Left kidney (tissue), 2 donors: ENCODE data around the gene GAB1. TPM values are rescaled to one million over a fixed set of nuclear protein-coding genes. Genes with fewer than 3 reads are reported as not detected.

Source experiments
- DNase-seq: peaks from one replicate; pipeline ENCODE4 v3.0.0-alpha.2; 2013
- polyA plus RNA-seq: library from polyadenylated mRNA; unstranded; fragments of 120-200 nt; gene quantifications from one replicate; pipeline ENCODE4 v1.2.1, GENCODE V29; 2013; ENCODE audit not compliant: insufficient read length

Gene GAB1
- polyA plus RNA-seq, 1 donor: 62.9 TPM

GRCh38 chr4:143358419-143358818 lies 21.7 kb downstream of the GAB1 start:
- DNase-seq: no peak

- no peak for DNase-seq
These were observed 22.4 kb downstream of the GAB1 start for GRCh38 chr4:143358923-143359643.

GRCh38 chr4:143359644-143360193 lies 23.0 kb downstream of the GAB1 start:
- DNase-seq: no peak

- DNase-seq: no peak
These were observed 24.4 kb downstream of the GAB1 start for GRCh38 chr4:143360838-143361625.

- no peak for DNase-seq
These were observed 25.8 kb downstream of the GAB1 start for GRCh38 chr4:143362349-143363046.

- no peak for DNase-seq
These were observed 26.7 kb downstream of the GAB1 start for GRCh38 chr4:143363332-143363731.

GRCh38 chr4:143364063-143364462 lies 27.4 kb downstream of the GAB1 start:
- DNase-seq: no peak

GRCh38 chr4:143367863-143368262 lies 31.2 kb downstream of the GAB1 start:
- DNase-seq: no peak

GRCh38 chr4:143369552-143369951 lies 32.9 kb downstream of the GAB1 start:
- no peak for DNase-seq

GRCh38 chr4:143372093-143372915 lies 35.6 kb downstream of the GAB1 start:
- no peak for DNase-seq

GRCh38 chr4:143374255-143374654 lies 37.6 kb downstream of the GAB1 start:
- DNase-seq: no peak

- DNase-seq: no peak
These were observed 38.1 kb downstream of the GAB1 start for GRCh38 chr4:143374771-143375170.

- DNase-seq: no peak
These were observed 38.8 kb downstream of the GAB1 start for GRCh38 chr4:143375326-143376073.

GRCh38 chr4:143377611-143378099 lies 41.0 kb downstream of the GAB1 start:
- DNase-seq: no peak

- no peak for DNase-seq
These were observed 44.0 kb downstream of the GAB1 start for GRCh38 chr4:143380629-143381028.

GRCh38 chr4:143381189-143382118 lies 44.8 kb downstream of the GAB1 start:
- DNase-seq: peak; percentile 81

GRCh38 chr4:143382596-143382995 lies 45.9 kb downstream of the GAB1 start:
- DNase-seq: no peak

- no peak for DNase-seq
These were observed 46.4 kb downstream of the GAB1 start for GRCh38 chr4:143383005-143383574.

GRCh38 chr4:143384381-143384994 lies 47.8 kb downstream of the GAB1 start:
- DNase-seq: no peak
